NCI-H1105 (cell line): ENCODE measurements around the gene KIF14.
"Not testable (repeated sequence)": the region's sequence is repeated elsewhere in the genome, so short reads cannot be mapped to it uniquely, and the experiment has no call there.

Experiments used
- DNase-seq: peaks from one replicate; lab custom pipeline; 2025; lab: John Stamatoyannopoulos, UW

The KIF14 gene

DNA sequence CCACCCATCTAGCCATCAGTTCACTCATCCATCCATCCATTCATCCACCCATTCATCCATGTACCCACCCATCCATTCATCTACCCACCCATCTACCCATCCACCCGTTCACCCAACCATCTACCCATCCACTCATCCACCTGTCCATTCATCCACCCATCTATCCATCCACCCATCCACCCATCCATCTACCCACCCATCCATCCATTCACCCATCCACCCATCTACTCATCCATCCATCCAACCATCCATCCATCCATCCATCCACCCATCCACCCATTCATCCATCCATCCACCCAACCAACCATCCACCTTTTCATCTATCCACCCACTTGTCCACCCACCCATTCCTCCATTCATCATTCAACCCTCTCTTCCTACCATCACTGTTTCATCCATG, 80.3 kb downstream of the KIF14 start:
- DNase-seq = no peak

DNA sequence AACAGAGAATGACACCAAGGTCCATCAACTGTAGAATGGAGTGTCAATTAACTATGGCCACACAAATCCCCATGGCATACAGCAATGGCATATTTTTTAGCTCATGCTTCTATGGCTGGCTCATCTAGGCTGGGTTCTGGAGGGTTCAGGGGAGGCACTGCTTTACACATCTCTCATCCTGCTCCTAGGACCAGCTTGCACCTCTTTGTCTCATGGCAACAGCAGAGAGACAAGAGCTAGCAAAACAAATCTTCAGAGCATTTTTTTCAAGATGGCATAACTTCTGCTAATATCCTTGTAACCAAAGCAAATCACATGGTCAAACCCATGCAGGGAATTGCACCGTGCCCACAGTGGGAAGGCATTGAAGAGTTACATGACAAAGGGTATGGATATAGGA, 82.4 kb downstream of the KIF14 start:
- DNase-seq = no peak

DNA sequence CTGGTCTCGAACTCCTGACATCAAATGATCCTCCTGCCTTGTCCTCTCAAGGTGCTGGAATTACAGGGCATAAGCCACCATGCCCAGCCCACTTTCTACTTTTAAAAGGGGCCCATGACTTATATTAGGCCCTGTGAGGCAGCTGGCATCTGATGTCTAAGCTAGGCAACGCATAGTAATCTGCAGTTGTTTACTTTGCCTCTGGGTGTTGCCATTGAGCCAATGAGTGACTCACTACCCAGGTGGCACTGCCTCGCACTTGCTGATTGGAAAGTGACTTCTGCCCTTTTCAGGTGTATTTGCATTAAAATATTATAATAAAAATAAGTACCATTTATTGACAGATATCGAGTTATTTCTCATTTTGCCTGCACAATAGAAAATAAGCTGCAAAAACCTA, 84.9 kb downstream of the KIF14 start:
- no peak for DNase-seq

DNA sequence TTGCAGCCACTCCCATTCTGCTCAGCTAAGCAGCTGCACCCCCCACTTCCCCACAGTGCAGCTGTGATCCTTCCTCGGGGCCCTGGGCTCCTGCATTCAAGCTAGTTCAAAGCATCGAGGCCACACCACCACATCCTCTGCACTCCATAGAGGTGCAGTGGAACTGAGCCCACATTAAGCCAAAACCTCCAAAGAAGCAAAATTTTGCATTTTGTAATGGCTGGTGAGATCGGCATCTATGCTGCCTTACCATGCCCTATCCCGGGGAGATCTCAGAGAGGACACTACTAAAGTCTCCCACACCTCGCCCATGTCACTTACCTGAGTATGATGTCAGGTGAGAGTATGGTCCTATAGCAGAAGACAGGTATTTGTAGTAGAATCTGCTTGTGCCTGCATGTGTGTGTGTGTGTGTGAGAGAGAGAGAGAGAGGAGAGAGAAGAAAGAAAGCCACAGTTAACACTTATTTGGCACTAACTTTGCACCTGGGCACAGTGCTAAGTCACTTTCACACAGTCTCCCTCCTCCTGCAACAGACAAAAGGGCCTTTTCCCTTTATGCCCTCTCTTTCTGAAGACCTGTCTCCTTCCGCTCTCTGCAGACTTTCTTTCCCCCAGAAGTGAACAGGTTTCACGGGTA, 89.8 kb downstream of the KIF14 start:
- DNase-seq = no peak

DNA sequence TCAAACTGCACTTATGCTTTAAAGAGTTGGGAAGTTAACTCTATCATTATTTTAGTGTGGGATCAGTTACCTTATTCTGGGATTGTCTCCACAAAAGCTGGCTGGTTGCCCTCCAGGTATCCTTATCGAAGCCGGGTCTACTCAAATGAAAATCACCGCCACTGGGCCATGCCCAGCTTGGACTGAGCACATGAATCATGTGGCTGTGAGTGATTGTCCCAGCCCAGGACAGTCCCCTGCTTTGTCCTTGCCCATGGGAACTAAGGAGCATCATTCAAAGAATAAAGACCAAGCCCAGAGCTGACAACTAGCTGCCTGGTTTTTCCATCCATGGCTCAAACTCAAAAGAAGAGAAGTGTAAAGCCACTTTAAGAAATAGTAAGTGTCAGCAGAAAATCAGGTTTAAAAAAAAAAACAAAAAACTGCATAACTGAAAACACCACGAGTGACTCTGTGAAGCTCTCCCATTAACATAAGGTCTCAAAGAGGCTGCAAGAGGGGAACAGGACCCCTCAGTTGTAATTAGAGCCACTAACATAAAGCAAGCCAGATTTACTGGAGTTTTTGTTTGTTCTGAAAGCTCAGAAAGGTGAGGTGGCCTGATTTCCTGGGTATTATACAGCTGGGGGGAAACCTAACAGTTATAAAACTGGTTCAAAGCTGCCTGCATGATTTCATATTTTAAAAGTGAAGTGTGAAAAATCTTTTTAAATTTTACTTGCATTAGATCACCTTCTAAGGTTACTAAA, 91.5 kb downstream of the KIF14 start:
- no peak for DNase-seq

DNA sequence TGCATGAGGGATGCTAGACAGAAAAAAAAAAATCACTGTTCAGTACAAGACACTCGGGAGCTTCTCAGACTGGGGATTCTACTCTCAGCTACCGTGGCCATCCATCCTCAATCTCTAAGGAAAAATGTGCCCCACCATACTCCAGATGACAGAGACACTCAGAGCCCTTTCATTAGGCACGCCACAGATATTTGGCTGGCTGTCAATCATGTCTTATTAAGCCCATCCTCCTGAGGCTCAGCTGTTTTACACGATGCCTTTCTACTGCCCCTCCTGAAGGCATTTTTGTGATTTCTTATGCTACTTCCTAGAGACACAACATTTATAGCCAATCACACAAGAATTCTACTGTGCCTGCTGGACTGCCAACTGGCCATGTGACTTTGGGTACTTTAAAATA, 92.9 kb downstream of the KIF14 start:
- DNase-seq = no peak

DNA sequence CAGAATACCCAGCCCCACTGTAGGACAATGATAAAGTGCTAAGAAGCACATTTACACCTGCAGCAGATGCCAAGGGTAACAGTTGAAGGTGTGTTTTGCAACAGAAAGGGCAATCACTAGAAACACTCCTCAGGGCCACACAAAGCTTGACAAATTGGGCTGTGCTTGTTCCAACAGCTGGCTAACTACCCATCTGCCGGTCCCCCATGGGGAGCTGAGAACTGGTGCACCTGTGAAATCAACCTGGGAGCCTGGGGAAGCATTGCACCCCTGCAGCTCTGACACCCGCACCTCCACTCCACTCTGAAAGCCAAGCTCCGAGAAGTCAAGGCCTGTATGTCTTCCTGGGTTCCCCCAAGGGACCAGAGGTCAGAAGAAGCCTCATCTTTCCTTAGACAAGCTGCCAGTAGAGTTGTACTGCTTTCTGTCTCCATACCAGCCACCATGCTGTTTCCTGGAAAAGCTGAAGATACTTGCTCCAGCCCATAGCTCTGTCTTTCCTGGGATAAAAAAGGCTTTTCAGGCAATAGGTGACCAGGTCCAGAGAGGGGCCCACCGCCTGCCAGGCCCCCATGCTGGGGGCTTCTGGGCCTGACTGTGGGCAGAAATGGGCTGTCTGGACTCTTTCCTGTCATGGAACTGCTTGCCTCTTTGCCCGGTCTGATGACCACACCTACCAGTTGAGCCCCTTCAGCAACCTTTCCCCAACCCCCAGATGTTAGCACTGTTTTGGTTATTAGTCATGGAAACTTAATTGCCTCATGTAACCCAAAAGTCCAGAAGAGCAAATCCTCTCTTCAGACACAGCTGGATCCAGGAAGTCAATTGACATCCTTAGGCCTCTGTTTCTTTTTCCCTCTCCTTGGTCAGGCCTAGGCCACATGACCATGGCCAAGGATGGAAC, 93.6 kb downstream of the KIF14 start:
- no peak for DNase-seq

DNA sequence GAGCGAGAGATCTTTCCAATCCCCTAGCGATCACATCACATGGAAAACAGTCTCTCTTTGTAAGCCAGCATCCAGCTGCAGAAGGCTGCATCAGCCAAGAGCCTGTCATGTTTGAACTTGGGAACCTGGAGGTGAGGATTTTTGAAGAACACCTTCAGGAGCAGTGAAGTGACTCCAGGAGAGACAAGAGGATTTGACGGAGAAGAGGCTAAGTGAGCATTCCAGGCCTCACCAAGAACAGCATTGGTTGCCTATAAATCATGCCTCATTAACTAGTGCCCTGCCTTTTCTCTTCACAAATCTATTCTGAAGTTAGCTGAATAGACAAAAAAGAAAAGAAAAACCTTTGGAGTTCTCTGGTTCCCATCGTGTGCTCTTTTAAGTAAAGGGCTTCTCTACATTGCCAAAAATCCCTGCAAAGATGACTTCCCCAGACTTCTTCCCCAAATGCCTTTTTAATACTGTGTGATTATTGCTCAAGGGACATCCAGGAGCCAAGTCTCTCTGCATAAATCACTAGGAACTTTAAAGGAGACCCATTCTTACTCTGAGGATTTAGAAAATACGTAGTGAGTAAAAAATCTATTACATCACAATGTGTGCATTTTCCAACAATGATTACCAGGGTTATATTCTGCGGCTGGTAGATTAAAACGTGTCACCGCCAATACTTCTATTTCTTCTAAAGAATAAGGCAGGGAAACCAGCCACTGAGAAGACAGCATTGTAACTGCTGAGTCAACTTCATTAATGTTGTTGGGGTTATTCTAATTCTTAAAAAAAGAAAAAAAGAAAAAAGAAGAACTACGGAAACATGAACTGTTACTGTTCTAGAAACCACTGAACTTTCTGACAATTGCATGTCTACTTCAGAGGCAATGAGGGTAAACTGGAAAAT, 95.2 kb downstream of the KIF14 start:
- no peak for DNase-seq

DNA sequence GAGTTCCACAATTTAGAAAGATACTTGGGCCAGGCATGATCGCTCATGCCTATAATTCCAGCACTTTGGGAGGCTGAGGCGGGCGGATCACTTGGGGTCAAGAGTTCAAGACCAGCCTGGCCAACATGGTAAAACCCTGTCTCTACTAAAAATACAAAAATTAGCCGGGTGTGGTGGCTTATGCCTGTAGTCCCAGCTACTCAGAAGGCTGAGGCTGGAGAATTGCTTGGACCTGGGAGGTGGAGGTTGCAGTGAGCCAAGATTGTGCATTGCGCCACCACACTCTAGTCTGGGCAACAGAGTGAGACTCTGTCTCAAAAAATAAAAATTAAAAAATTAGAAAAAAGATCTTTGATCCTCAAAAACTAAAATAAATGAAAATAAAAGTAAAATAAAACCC, 96.0 kb downstream of the KIF14 start:
- not testable (repeated sequence) for DNase-seq

DNA sequence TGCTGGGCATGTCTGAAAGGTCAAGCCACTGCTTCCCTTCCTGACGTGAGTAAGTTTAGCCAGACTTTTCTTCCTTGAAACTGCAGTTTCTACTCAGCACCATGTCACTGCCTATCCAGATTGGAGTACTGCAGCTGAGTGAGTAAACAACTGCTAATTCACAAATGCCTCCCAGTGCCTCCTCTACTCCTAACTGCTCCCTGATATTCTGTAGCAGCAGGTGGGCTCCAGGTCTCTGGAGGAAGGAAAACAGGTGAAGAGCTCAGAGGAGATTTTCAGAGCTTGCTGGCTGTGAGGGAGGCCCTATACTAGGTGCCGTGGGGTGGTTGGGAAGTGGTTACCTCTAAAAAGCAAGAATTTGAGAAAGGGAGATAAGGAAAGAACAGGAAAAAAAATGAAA, 96.5 kb downstream of the KIF14 start:
- DNase-seq = no peak

DNA sequence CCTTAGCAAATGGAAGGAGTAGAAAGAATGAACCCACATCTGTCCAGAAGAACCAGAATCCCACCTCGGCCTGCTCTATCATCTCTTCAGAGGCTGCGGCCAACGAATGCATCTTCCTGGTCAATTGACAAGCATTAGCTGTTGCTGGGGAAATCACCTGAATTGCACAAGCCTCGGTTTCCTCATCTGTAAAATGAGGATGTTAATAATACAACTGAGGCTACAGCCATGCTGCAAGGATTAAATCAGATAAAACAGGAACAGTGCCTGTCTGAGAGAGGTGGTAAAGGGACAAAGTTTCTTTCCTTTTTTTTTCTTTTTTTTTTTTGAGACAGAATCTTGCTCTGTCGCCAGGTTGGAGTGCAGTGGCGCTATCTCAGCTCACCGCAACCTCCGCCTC, 99.8 kb downstream of the KIF14 start:
- DNase-seq = no peak

DNA sequence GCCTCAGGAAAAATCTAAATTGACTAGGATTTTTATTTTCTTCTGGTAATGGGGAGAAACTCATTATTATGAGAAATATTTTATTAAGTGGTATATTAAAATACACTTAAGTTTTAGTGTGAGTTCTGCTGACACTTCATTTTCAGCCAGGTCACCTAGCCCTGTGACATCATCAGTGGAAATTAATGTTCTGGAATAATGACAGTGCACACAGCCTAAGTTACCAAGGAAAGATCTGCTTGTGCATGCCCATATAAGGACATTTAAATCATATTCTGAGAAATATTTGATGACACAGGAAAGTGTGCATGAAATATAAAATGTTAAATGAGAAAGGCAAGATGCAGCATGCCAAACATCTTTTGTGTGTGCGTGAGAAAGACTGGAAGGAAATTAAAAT, 102.0 kb downstream of the KIF14 start:
- DNase-seq = peak; percentile 4

DNA sequence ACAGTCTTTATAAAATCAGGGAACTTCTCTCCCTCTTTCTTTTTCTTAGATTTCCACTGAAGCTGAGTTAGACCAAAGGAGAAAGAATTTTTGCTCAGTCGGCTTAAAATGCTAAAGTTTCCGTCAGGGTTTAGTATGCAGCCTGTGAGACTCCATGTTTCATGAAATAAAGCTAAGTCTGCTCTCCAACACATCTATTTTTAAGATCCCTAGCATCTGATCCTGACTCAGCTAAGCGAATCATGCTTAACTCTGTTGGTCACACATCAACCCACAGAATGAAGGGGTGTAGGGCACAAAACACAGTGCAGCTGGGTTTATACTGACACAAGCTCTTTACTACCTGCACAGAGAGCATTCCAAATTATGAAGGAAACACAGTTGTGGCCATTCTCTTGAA, 108.4 kb downstream of the KIF14 start:
- no peak for DNase-seq

DNA sequence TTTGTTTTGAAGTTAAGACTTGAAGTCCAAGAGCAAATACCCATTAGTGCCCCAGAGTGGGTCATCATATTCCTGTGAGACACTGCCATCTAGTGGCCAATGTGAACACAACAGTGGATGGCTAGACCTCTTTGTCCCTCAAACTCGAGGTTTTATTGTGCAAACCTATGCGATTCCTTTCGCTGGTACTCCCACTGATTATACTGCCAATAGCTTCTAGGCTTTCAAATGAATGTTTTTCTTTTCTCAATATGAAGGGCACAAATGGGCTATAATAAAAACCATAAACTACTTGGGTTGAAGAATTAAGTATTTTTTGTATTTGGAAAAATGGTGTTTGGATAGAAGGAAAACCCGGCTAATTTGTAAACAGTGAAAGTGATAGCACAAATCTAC, 110.3 kb downstream of the KIF14 start:
- peak; percentile 85 for DNase-seq

DNA sequence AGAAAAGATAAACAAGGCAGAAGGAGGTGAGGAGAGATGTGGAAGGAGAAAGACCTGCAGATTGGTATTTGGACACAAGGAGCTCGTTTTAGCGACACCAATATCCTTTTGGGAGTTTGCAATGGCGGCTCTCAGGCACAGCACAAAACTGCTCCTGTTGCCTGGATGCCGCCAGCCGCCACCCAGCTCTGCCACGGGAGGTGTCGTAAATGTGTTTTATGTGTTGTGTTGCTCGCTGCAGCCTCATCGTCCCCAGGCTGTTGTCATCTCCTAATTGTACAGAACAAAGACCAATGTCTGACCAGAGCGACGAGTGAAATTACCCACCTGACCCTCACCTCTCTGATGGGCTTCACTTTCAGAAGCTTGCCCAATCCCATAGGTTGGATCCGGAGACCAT, 114.1 kb downstream of the KIF14 start:
- DNase-seq = no peak

DNA sequence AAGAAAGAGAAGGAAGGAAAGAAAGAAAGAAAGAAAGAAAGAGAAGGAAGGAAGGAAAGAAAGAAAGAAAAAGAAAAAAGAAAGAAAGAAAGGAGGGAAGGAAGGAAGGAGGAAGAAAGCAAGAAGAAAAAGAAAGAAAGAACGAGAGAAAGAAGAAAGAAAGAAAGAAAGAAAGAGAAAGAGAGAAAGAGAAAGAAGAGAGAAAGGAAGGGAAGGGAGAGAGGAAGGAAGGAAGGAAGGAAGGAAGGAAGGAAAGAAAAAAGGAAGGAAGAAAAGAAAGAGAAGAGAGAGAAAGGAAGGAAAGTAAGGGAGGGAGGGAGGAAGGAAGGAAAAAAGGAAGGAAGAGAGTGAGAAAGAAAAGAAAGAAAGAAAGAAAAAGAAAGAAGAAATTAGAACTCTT, 115.3 kb downstream of the KIF14 start:
- no peak for DNase-seq
